OCI-LY1 (cell line): Measurements from ENCODE around the gene ACY1.

Source experiments
- H2AFZ ChIP-seq: fragments of 200-600 bp; sonication (generic), shearing (Covaris generic); 2 replicates; pipeline ENCODE4 v1.6.0; 2014; ENCODE audit warnings: antibody characterized with exemption, mild to moderate bottlenecking, low read length
- H3F3A ChIP-seq: fragments of 200-600 bp; sonication (generic), shearing (Covaris generic); 2 replicates; pipeline ENCODE4 v1.6.0; 2014; ENCODE audit warnings: mild to moderate bottlenecking, antibody characterized with exemption, low read length, moderate library complexity; ENCODE audit not compliant: insufficient read depth
- H3K27ac ChIP-seq: fragments of 200-600 bp; sonication (generic); 2 replicates; pipeline ENCODE4 v1.5.1; 2014; ENCODE audit warnings: low read length, mixed run types, mild to moderate bottlenecking, low read depth; ENCODE audit not compliant: poor library complexity, severe bottlenecking
- H3K27me3 ChIP-seq: fragments of 200-600 bp; sonication (generic); 2 replicates; pipeline ENCODE4 v1.6.0; 2014; ENCODE audit warnings: antibody characterized with exemption, mild to moderate bottlenecking, low read length, moderate library complexity; ENCODE audit not compliant: insufficient read depth
- H3K36me3 ChIP-seq: fragments of 200-600 bp; sonication (generic); 2 replicates; pipeline ENCODE4 v1.6.1; 2014; ENCODE audit warnings: mild to moderate bottlenecking, antibody characterized with exemption, low read length, moderate library complexity, mixed read lengths; ENCODE audit not compliant: insufficient read depth
- H3K4me1 ChIP-seq: fragments of 200-600 bp; sonication (generic); 2 replicates; pipeline ENCODE4 v1.5.1; 2014; ENCODE audit warnings: mild to moderate bottlenecking, low read length, moderate library complexity; ENCODE audit not compliant: insufficient read depth, severe bottlenecking
- H3K4me2 ChIP-seq: fragments of 200-600 bp; sonication (generic), shearing (Covaris generic); 2 replicates; pipeline ENCODE4 v1.6.1; 2014; ENCODE audit warnings: low read length
- H3K4me3 ChIP-seq: fragments of 200-600 bp; sonication (generic); 2 replicates; pipeline ENCODE4 v1.5.1; 2014; ENCODE audit warnings: low read length, low read depth, mild to moderate bottlenecking, mixed read lengths; ENCODE audit not compliant: poor library complexity, severe bottlenecking
- H3K79me2 ChIP-seq: fragments of 200-600 bp; shearing (Covaris generic); 2 replicates; pipeline ENCODE4 v1.6.1; 2016; ENCODE audit warnings: mixed run types, low read length, mixed read lengths; ENCODE audit not compliant: insufficient read depth
- H3K9ac ChIP-seq: fragments of 200-600 bp; sonication (generic), shearing (Covaris generic); 2 replicates; pipeline ENCODE4 v1.6.1; 2014; ENCODE audit warnings: mild to moderate bottlenecking, low read length, mixed read lengths
- H3K9me2 ChIP-seq: fragments of 200-600 bp; sonication (generic), shearing (Covaris generic); 2 replicates; pipeline ENCODE4 v1.6.1; 2014; ENCODE audit warnings: low read depth, mild to moderate bottlenecking, low read length, mixed read lengths
- H3K9me3 ChIP-seq: fragments of 200-600 bp; shearing (Covaris generic); 2 replicates; pipeline ENCODE4 v1.6.1; 2014; ENCODE audit warnings: low read length, mixed read lengths
- H4K20me1 ChIP-seq: fragments of 200-600 bp; sonication (generic), shearing (Covaris generic); 2 replicates; pipeline ENCODE4 v1.6.0; 2016; ENCODE audit warnings: mild to moderate bottlenecking, low read length; ENCODE audit not compliant: insufficient read depth
- CTCF ChIP-seq: fragments of 200-600 bp; sonication (generic), shearing (Covaris generic); IDR thresholded peaks from 2 replicates; pipeline ENCODE4 v1.5.1; 2017; ENCODE audit warnings: mild to moderate bottlenecking, antibody characterized with exemption, low read length, moderate library complexity, mixed read lengths
- EZH2 ChIP-seq: fragments of 200-600 bp; sonication (generic), shearing (Covaris generic); IDR thresholded peaks from 2 replicates; pipeline ENCODE4 v1.8.0; 2017; ENCODE audit warnings: borderline replicate concordance, mixed run types, mild to moderate bottlenecking, antibody characterized with exemption, low read length, moderate library complexity, mixed read lengths

The ACY1 gene

GRCh38 chr3:52038227-52038626 lies 54.9 kb downstream of the ACY1 start:
- Histone ChIP-seq H3K27ac (no peak overlapping the region), H4K20me1 (no peaks in the 10 kb centered on the region), H3K9me3 (no peaks in the 10 kb centered on the region), H3K36me3 (no peaks in the 10 kb centered on the region), H3K79me2 (no peaks in the 10 kb centered on the region), H3K9me2 (no peaks in the 10 kb centered on the region), H3K9ac (no peak overlapping the region), H3K4me2 (no peak overlapping the region), H3F3A (no peaks in the 10 kb centered on the region), H2AFZ (no peak overlapping the region), H3K27me3 (peaks cover 21% of the 10 kb centered on the region; the same call in 1 of the 2 replicates), H3K4me3 (no peak overlapping the region), H3K4me1 (no peaks in the 10 kb centered on the region)
- TF ChIP-seq CTCF (no peak), EZH2 (no peak)
